ENCODE measurements around the gene EML5. TPM values are rescaled to one million over a fixed set of nuclear protein-coding genes. Genes with fewer than 3 reads are reported as not detected.

EML5 gene
- total and polyA plus RNA-seq, 2 of the 13 experiments (the other 11 are each of a cell fraction or from before 2014, with no cell fraction given), result 0.11 TPM; not detected in 1

- Histone ChIP-seq H3K79me2 (ENCODE audit: insufficient read depth, low read length) (no peaks in the 10 kb centered on the region), H3K4me3 (replicated peaks in 1 of 3; ENCODE audit: insufficient read depth in 1 of 3, low read depth in 2 of 3, low read length in 3 of 3) (peak overlapping the region in 1 of 3 experiments; percentile 32; a peak in 1 of 6 replicates), H2AFZ (ENCODE audit: low read length) (no peak overlapping the region), H3K9me3 (ENCODE audit: low read length) (no peaks in the 10 kb centered on the region), H3K36me3 (replicated peaks in 1 of 2; ENCODE audit: control insufficient read depth in 1 of 2, insufficient read depth in 2 of 2, low read length in 2 of 2) (no peaks in the 10 kb centered on the region), H3K4me1 (ENCODE audit: insufficient read depth, low read length) (peaks cover 19% of the 10 kb centered on the region), H4K20me1 (ENCODE audit: insufficient read depth, low read length) (no peaks in the 10 kb centered on the region), H3K27ac (ENCODE audit: extremely low read length, insufficient read depth, low read length) (no peak overlapping the region), H3K9ac (ENCODE audit: insufficient read depth, low read depth, low read length) (no peak overlapping the region), H3K27me3 (ENCODE audit: control insufficient read depth in 1 of 2, insufficient read depth in 2 of 2, low read length in 2 of 2) (no peaks in the 10 kb centered on the region), H3K4me2 (ENCODE audit: low read depth, low read length) (peak overlapping the region; percentile 60)
- in situ Hi-C loops (cut with HindIII; ENCODE audit: extremely low pct_ligation_motif_present, low pct_unique_long_range_greater_than_20kb) (loop anchor here (10.0 kb wide), 1 partner anchor 345 kb away; no protein-coding TSS in a partner anchor), intact Hi-C loops (cut with micrococcal nuclease; ENCODE audit: unreplicated experiment) (no loop called here)
- DNase-seq (ENCODE audit: low spot score) (peak; percentile 17), FAIRE-seq (no peak), ATAC-seq (peak; percentile 87)
- ChIA-PET CTCF (ENCODE audit: low intra/inter-chr PET ratio, low total read pairs) (no interaction called here), POLR2A (no interaction called here)
- no TSS peak for BruUV-seq (replicated peaks)
- 0% methylated on average over 1 of the region's 4 CpGs for WGBS (ENCODE audit: low lambda C conversion rate)
- TF ChIP-seq PHF21A (CRISPR knock-in tag; IDR thresholded peaks at IDR 0.05) (peak; percentile 33; the same call in 1 of the 2 replicates), ZNF687 (CRISPR knock-in tag; IDR thresholded peaks at IDR 0.05) (0 out of 2 replicates have a peak, but pooled peaks have one; percentile 11), ZNF275 (CRISPR knock-in tag; IDR thresholded peaks at IDR 0.05; ENCODE audit: borderline replicate concordance) (no peak), HNF4A (CRISPR knock-in tag; IDR thresholded peaks at IDR 0.05) (peak; percentile 26; the same call in 1 of the 2 replicates), MLLT10 (CRISPR knock-in tag; IDR thresholded peaks at IDR 0.05) (no peak), ZMYM3 (CRISPR knock-in tag; IDR thresholded peaks at IDR 0.05) (peak; percentile 23; the same call in 1 of the 2 replicates), ZMYM4 (CRISPR knock-in tag; IDR thresholded peaks at IDR 0.05) (peak; percentile 18; the same call in 1 of the 2 replicates)
These were observed 123.4 kb downstream of the EML5 start for GRCh38 chr14:88669346-88669745.
